KMS-11 (cell line): ENCODE results near the gene SLC13A3.

ENCODE experiments used
- H2AFZ ChIP-seq: fragments of 200-600 bp; sonication (generic); 2 replicates; pipeline ENCODE4 v1.6.1; 2016; ENCODE audit warnings: antibody characterized with exemption, mixed run types, low read depth
- H3K27ac ChIP-seq: fragments of 200-600 bp; sonication (generic); 2 replicates; pipeline ENCODE4 v1.6.1; 2016; ENCODE audit warnings: mild to moderate bottlenecking, mixed run types
- H3K27me3 ChIP-seq: fragments of 200-600 bp; sonication (generic); 2 replicates; pipeline ENCODE4 v1.6.1; 2017; ENCODE audit warnings: mild to moderate bottlenecking, low read depth, mixed run types, moderate library complexity; ENCODE audit not compliant: insufficient read depth
- H3K36me3 ChIP-seq: fragments of 200-600 bp; sonication (generic); 2 replicates; pipeline ENCODE4 v1.6.1; 2017; ENCODE audit warnings: mild to moderate bottlenecking, mixed run types; ENCODE audit not compliant: insufficient read depth
- H3K4me1 ChIP-seq: fragments of 200-600 bp; sonication (generic); 2 replicates; pipeline ENCODE4 v1.6.1; 2016; ENCODE audit warnings: mild to moderate bottlenecking, low read depth, mixed run types; ENCODE audit not compliant: poor library complexity, severe bottlenecking
- H3K4me2 ChIP-seq: fragments of 200-600 bp; sonication (generic); 2 replicates; pipeline ENCODE4 v1.7.0; 2016; ENCODE audit warnings: mild to moderate bottlenecking, mixed run types
- H3K4me3 ChIP-seq: fragments of 200-600 bp; sonication (generic); IDR thresholded peaks from 2 replicates; pipeline ENCODE4 v1.6.1; 2017; ENCODE audit warnings: low read depth, low read length, mixed read lengths; ENCODE audit not compliant: insufficient read depth
- H3K79me2 ChIP-seq: fragments of 200-600 bp; sonication (generic); 2 replicates; pipeline ENCODE4 v1.6.1; 2016; ENCODE audit warnings: low read depth, mixed run types; ENCODE audit not compliant: insufficient read depth
- H3K9ac ChIP-seq: fragments of 200-600 bp; sonication (generic); 2 replicates; pipeline ENCODE4 v1.6.1; 2016; ENCODE audit warnings: mild to moderate bottlenecking, mixed run types
- H4K20me1 ChIP-seq: fragments of 200-600 bp; sonication (generic); 2 replicates; pipeline ENCODE4 v1.6.1; 2016; ENCODE audit warnings: mild to moderate bottlenecking, mixed run types; ENCODE audit not compliant: insufficient read depth
- CTCF ChIP-seq: fragments of 200-600 bp; sonication (generic); conservative IDR thresholded peaks from 2 replicates; pipeline ENCODE4 v1.6.1; 2017; ENCODE audit warnings: low read depth, mild to moderate bottlenecking, antibody characterized with exemption, low read length, moderate library complexity, mixed read lengths

SLC13A3 gene

GRCh38 chr20:46605181-46605580, 46.1 kb downstream of the SLC13A3 start:
- Histone ChIP-seq H3K4me3 (no peak overlapping the region), H3K27me3 (no peaks in the 10 kb centered on the region), H3K79me2 (no peaks in the 10 kb centered on the region), H3K4me2 (no peak overlapping the region), H4K20me1 (no peaks in the 10 kb centered on the region), H2AFZ (no peak overlapping the region), H3K36me3 (no peaks in the 10 kb centered on the region), H3K27ac (no peak overlapping the region), H3K4me1 (no peaks in the 10 kb centered on the region), H3K9ac (no peak overlapping the region)
- no peak for TF ChIP-seq CTCF

GRCh38 chr20:46604551-46605133, 46.6 kb downstream of the SLC13A3 start:
- Histone ChIP-seq H3K27ac (no peak overlapping the region), H3K4me2 (no peak overlapping the region), H4K20me1 (no peaks in the 10 kb centered on the region), H3K27me3 (no peaks in the 10 kb centered on the region), H3K36me3 (no peaks in the 10 kb centered on the region), H2AFZ (no peak overlapping the region), H3K79me2 (no peaks in the 10 kb centered on the region), H3K9ac (no peak overlapping the region), H3K4me3 (no peak overlapping the region), H3K4me1 (no peaks in the 10 kb centered on the region)
- no peak for TF ChIP-seq CTCF

GRCh38 chr20:46602429-46602828, 48.8 kb downstream of the SLC13A3 start:
- Histone ChIP-seq H4K20me1 (no peaks in the 10 kb centered on the region), H3K79me2 (no peaks in the 10 kb centered on the region), H3K4me3 (no peak overlapping the region), H3K36me3 (no peaks in the 10 kb centered on the region), H3K4me2 (no peak overlapping the region), H3K27ac (no peak overlapping the region), H3K9ac (no peak overlapping the region), H3K27me3 (no peaks in the 10 kb centered on the region), H3K4me1 (no peaks in the 10 kb centered on the region), H2AFZ (no peak overlapping the region)
- no peak for TF ChIP-seq CTCF

GRCh38 chr20:46601603-46602122, 49.6 kb downstream of the SLC13A3 start:
- Histone ChIP-seq H3K27ac (no peak overlapping the region), H4K20me1 (no peaks in the 10 kb centered on the region), H3K4me1 (no peaks in the 10 kb centered on the region), H3K4me2 (no peak overlapping the region), H3K9ac (no peak overlapping the region), H2AFZ (no peak overlapping the region), H3K36me3 (no peaks in the 10 kb centered on the region), H3K27me3 (no peaks in the 10 kb centered on the region), H3K4me3 (no peak overlapping the region), H3K79me2 (no peaks in the 10 kb centered on the region)
- TF ChIP-seq CTCF: no peak
